ENCODE data around the gene KRTAP27-1.

The KRTAP27-1 gene

DNA sequence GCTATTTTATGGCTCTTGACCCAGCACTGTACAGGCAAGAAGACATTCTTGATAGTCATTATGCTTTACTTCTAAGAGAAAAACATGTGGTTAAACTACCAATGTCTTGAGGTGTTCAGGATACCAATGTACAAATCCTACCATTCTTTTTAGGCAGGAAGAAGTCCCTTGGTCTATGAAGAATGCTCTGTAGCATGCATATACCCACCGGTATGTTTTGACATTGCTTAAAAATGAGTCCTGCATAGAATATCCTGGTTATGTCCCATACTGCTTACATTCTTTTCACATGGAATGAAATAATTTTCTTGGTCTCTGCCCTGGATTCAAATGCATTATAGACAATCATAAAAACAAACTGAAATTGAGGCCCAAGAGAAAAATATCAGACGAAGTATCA, 4.8 kb downstream of the KRTAP27-1 start:
- H3K27ac ChIP-seq = no peak overlapping the region
- TF ChIP-seq, protein P1, sequence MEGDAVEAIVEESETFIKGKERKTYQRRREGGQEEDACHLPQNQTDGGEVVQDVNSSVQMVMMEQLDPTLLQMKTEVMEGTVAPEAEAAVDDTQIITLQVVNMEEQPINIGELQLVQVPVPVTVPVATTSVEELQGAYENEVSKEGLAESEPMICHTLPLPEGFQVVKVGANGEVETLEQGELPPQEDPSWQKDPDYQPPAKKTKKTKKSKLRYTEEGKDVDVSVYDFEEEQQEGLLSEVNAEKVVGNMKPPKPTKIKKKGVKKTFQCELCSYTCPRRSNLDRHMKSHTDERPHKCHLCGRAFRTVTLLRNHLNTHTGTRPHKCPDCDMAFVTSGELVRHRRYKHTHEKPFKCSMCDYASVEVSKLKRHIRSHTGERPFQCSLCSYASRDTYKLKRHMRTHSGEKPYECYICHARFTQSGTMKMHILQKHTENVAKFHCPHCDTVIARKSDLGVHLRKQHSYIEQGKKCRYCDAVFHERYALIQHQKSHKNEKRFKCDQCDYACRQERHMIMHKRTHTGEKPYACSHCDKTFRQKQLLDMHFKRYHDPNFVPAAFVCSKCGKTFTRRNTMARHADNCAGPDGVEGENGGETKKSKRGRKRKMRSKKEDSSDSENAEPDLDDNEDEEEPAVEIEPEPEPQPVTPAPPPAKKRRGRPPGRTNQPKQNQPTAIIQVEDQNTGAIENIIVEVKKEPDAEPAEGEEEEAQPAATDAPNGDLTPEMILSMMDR (conservative IDR thresholded peaks at IDR 0.05) = no peak

GRCh38 chr21:30329203-30329875, 8.2 kb downstream of the KRTAP27-1 start:
- no peak overlapping the region for H3K27ac ChIP-seq
- TF ChIP-seq, protein P1 (conservative IDR thresholded peaks at IDR 0.05) = no peak

- TF ChIP-seq, protein P1 (conservative IDR thresholded peaks at IDR 0.05) = no peak
- H3K27ac ChIP-seq = no peak overlapping the region
Measured at GRCh38 chr21:30326390-30326789, 11.1 kb downstream of the KRTAP27-1 start.

DNA sequence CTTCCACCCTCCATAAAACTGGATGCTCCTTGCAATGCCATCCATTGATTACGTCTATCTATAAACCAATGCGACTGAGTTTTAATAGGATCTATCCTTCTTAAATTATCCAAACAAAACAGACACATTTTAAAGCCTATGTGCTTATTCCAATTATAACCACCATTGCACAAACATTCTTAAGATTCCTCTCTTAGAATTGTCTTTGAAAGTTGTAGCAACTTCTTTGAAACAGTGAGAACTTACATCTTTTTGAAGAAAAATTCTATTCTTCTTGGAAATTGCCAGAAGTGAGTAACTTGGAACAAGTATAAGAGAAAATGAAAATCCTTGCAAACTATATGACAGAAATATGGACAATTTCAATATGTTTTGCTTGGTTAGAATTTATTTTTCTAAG, 17.3 kb downstream of the KRTAP27-1 start, which contains the start of gene KRTAP26-1:
Gene KRTAP26-1, minus strand, starts transcription at position 101 of the 400 bp plus-strand sequence. CDS start 280 bp downstream, outside the sequence.
- TF ChIP-seq, protein P1 (conservative IDR thresholded peaks at IDR 0.05) = no peak
- H3K27ac ChIP-seq = no peak within 1 kb of the TSS

GRCh38 chr21:30315701-30316100, 21.8 kb downstream of the KRTAP27-1 start:
- H3K27ac ChIP-seq = no peak overlapping the region
- TF ChIP-seq, protein P1 (conservative IDR thresholded peaks at IDR 0.05) = no peak

- TF ChIP-seq, protein P1 (conservative IDR thresholded peaks at IDR 0.05) = no peak
Measured at GRCh38 chr21:30306884-30307283, 30.6 kb downstream of the KRTAP27-1 start.

DNA sequence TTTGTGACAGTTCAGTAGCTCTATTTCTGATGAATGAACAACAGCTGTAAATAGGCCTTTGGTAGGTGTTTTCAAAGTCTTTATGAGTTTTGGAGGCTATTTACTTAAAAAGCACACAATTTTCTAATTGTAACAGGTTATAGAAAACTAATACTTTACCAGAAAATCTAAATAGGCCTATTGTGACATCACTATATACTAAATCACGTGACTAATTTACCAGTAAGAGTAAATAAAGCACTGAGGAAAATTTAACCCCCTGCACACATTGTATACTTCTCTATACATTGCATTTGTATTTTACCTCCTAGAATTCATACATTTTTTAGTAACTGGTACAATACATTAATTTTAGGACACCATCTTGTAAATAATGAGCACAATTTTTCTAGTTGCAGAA, 32.4 kb downstream of the KRTAP27-1 start:
- no peak overlapping the region for H3K27ac ChIP-seq
- TF ChIP-seq, protein P1 (conservative IDR thresholded peaks at IDR 0.05) = no peak

More at GRCh38 chr21:30306884-30307283, 30.6 kb downstream of the KRTAP27-1 start:
- H3K27ac ChIP-seq = peak overlapping the region; percentile 58

Data from VCaP (cell line).